ENCODE measurements around the gene PPWD1.

The PPWD1 gene

GRCh38 chr5:65548281-65548680, 14.8 kb upstream of the PPWD1 start:
- no peak overlapping the region for H3K27ac ChIP-seq
- no peak for TF ChIP-seq ZFX (IDR thresholded peaks at IDR 0.05; ENCODE audit: borderline replicate concordance)
- TF ChIP-seq CTCF (IDR thresholded peaks at IDR 0.05): no peak

- H3K27ac ChIP-seq: no peak overlapping the region
- no peak for TF ChIP-seq CTCF (IDR thresholded peaks at IDR 0.05)
- TF ChIP-seq ZFX (IDR thresholded peaks at IDR 0.05; ENCODE audit: borderline replicate concordance): no peak
Observed at GRCh38 chr5:65553941-65554340, 9.2 kb upstream of the PPWD1 start.

GRCh38 chr5:65555287-65555686, 7.8 kb upstream of the PPWD1 start:
- TF ChIP-seq CTCF (IDR thresholded peaks at IDR 0.05) (no peak), ZFX (IDR thresholded peaks at IDR 0.05; ENCODE audit: borderline replicate concordance) (no peak)
- no peak overlapping the region for H3K27ac ChIP-seq

GRCh38 chr5:65556181-65556580, 6.9 kb upstream of the PPWD1 start:
- no peak for TF ChIP-seq CTCF (IDR thresholded peaks at IDR 0.05)
- no peak for TF ChIP-seq ZFX (IDR thresholded peaks at IDR 0.05; ENCODE audit: borderline replicate concordance)
- H3K27ac ChIP-seq: no peak overlapping the region

- no peak overlapping the region for H3K27ac ChIP-seq
- no peak for TF ChIP-seq CTCF (IDR thresholded peaks at IDR 0.05)
- TF ChIP-seq ZFX (IDR thresholded peaks at IDR 0.05; ENCODE audit: borderline replicate concordance): no peak
Observed at GRCh38 chr5:65556718-65557117, 6.4 kb upstream of the PPWD1 start.

- H3K27ac ChIP-seq: peak overlapping the region; percentile 82
- TF ChIP-seq CTCF (IDR thresholded peaks at IDR 0.05) (no peak), ZFX (IDR thresholded peaks at IDR 0.05; ENCODE audit: borderline replicate concordance) (no peak)
Observed at GRCh38 chr5:65563777-65564176, 681 bp downstream of the PPWD1 start.

GRCh38 chr5:65566505-65566904, 3.4 kb downstream of the PPWD1 start:
- no peak overlapping the region for H3K27ac ChIP-seq
- TF ChIP-seq ZFX (IDR thresholded peaks at IDR 0.05; ENCODE audit: borderline replicate concordance) (no peak), CTCF (IDR thresholded peaks at IDR 0.05) (no peak)

Measured in 22Rv1 (cell line).